Breast epithelium (tissue), 4 donors: ENCODE measurements around the gene MAPRE3. TPM values are rescaled to one million over a fixed set of nuclear protein-coding genes. Genes with fewer than 3 reads are reported as not detected.

Experiments
- DNase-seq, 2 donors: peaks; one replicate each; pipeline ENCODE4 v3.0.0-alpha.2; 2019; ENCODE audit warnings: low spot score in 2 of 2
- H3K27ac ChIP-seq, 2 donors: fragments of 200-600 bp; sonication (generic) in 1 of 2; one replicate each; pipeline ENCODE4 v1.5.1; 2016 to 2019; ENCODE audit warnings: mild to moderate bottlenecking in 1 of 2
- H3K27me3 ChIP-seq, 2 donors: fragments of 200-600 bp; sonication (generic) in 1 of 2; one replicate each; pipeline versions ENCODE4 v1.5.1 to v1.6.0; 2017 to 2019; ENCODE audit warnings: control low read depth in 1 of 2, mild to moderate bottlenecking in 1 of 2
- H3K36me3 ChIP-seq: fragments of 200-600 bp; one replicate; pipeline ENCODE4 v1.5.1; 2019
- H3K4me1 ChIP-seq, 2 donors: fragments of 200-600 bp; sonication (generic); one replicate each; pipeline ENCODE4 v1.5.1; 2016 to 2019; ENCODE audit warnings: control low read depth in 1 of 2
- H3K4me3 ChIP-seq, 3 donors: fragments of 200-600 bp; sonication (generic); 1 replicate in 2 of 3; 2 replicates in 1 of 3; pipeline ENCODE4 v1.5.1; 2016 to 2019; ENCODE audit warnings: mild to moderate bottlenecking in 3 of 3, moderate library complexity in 2 of 3
- H3K9me3 ChIP-seq, 2 donors: fragments of 200-600 bp; sonication (generic) in 1 of 2; one replicate each; pipeline ENCODE4 v1.5.1; 2016 to 2019; ENCODE audit warnings: control low read depth in 1 of 2
- CTCF ChIP-seq, 3 donors: fragments of 450-650 bp; IDR thresholded peaks; one replicate each; pipeline ENCODE4 v1.5.1; 2016 to 2017; ENCODE audit warnings: antibody characterized with exemption in 3 of 3, mild to moderate bottlenecking in 3 of 3, moderate library complexity in 3 of 3
- POLR2A ChIP-seq: fragments of 450-650 bp; IDR thresholded peaks from one replicate; pipeline ENCODE4 v1.6.1; 2016; ENCODE audit warnings: antibody characterized with exemption, mild to moderate bottlenecking, moderate library complexity
- POLR2AphosphoS5 ChIP-seq, 3 donors: sonication (generic); formaldehyde crosslinking; IDR thresholded peaks; one replicate each; pipeline ENCODE4 v1.6.1; 2017; ENCODE audit warnings: antibody characterized with exemption in 3 of 3
- intact Hi-C: fragments of 100-400 bp; cut with DNase I; formaldehyde crosslinking; loops from one replicate; pipeline ENCODE4 v1.15.1; 2023; ENCODE audit warnings: low total_unique reads
- total RNA-seq, 3 donors: library from RNA; depleted of rRNA; stranded (reverse); fragments of >200 nt; gene quantifications; one replicate each; pipeline ENCODE4 v1.1.0, GENCODE V29; 2016

The MAPRE3 gene
- total RNA-seq, 3 donors from 2014 or later: 10.6 to 21.3 (median 19.9) TPM

DNA sequence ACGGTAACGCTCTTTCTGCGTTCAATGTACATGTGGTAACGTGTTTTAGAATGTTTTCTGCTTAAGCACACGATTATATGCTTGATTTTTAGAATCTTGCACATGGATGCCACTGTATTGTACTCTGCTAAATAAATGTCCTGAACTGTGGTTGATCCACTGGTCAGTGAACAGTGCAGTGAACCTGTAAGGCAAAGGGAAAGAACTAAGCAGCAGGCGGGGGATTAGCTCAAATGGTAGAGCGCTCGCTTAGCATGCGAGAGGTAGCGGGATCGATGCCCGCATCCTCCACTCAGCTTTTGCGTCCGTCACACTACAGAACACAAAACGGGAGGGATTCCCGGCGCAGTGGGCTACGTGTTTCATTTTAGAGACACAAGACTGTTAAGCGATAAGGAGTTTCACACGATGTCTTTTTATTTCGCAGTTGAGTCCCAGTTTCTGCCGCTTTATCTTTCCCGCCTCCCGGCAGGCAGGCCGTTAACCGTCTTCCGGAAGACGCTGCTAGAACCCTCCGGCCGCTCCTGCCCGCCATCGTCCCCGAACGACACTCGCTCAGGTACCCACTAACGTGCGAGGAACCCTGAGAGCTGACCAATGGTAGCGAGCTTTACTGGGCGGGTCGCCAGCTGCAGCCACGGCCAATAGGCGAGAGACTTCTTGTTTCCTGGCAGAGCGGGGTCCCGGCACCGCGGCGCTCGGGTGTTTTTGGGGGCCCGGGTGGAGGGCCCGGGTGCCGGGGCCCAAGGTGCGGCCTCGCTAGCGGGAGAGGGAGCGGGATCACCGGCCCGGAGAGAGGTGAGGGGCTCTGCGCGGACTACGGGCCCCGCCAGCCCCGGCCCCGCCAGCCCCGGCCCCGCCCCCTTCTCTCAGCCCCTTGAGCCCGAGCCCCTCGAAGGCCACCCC, 80.8 kb downstream of the MAPRE3 start, which contains the start of gene AGBL5:
TSS of gene AGBL5 (plus strand) at position 673 of the 906 bp plus-strand sequence. CDS start 1,291 bp downstream, outside the sequence.
- peak; percentile 96 to 97 for DNase-seq
- Histone ChIP-seq H3K36me3 (no peaks in the 10 kb centered on the region), H3K4me3 (peak within 1 kb of the TSS; percentile 82 to 97 (median 97)), H3K9me3 (no peaks in the 10 kb centered on the region), H3K27ac (peak within 1 kb of the TSS; percentile 93 to 96), H3K27me3 (no peaks in the 10 kb centered on the region), H3K4me1 (no peaks in the 10 kb centered on the region)
- intact Hi-C loops: loop anchor here (5.0 kb wide), 1 partner anchor 706 kb away; no protein-coding TSS in a partner anchor
- TF ChIP-seq CTCF (IDR thresholded peaks at IDR 0.05) (no peak), POLR2AphosphoS5 (IDR thresholded peaks at IDR 0.05) (peak; percentile 63 to 81 (median 76)), POLR2A (peak; percentile 54)

DNA sequence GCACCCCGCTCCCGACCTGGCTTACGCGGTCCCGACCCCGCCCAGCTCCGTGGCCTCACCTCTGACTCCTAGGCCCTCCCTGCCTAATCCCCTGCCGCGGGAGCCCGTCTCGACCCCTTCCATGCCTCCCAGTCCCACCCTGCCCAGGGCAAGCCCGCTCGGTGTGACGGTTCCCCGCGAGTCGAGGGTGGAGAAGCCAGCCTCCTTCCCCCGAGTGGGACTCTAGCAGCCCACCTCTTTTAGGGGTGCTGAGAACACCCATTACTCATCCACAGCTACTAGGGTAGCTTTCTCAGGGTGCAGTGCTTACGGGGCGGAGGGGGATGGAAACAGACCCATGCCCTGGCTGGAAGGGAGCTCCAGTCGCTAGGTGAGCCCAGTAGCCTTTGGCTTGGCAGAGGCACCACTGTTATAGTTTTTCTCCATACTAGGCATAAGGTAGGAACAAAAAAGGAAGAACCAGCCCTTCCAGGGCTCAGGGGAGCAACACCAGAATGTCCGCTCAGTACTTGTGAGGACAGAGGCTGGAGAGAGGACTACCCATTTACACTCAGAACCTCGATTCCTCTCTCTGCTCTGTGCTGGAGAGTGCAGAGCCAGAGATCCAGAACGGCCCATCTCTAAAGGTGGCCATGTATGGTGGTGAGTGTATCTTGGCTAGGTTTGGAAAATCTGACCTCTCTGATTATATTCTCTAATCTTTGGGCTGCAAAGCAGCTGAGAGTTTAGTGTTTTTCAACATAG, 81.6 kb downstream of the MAPRE3 start:
- intact Hi-C loops: loop anchor here (5.0 kb wide), 1 partner anchor 705 kb away; no protein-coding TSS in a partner anchor

GRCh38 chr2:27053321-27053720, 82.9 kb downstream of the MAPRE3 start:
- intact Hi-C loops: loop anchor here (5.0 kb wide), 1 partner anchor 704 kb away; no protein-coding TSS in a partner anchor
- Histone ChIP-seq H3K27ac (no peak overlapping the region), H3K4me3 (no peak overlapping the region), H3K9me3 (no peaks in the 10 kb centered on the region), H3K27me3 (no peaks in the 10 kb centered on the region), H3K4me1 (no peaks in the 10 kb centered on the region), H3K36me3 (no peaks in the 10 kb centered on the region)
- TF ChIP-seq CTCF (IDR thresholded peaks at IDR 0.05) (no peak), POLR2A (no peak), POLR2AphosphoS5 (IDR thresholded peaks at IDR 0.05) (no peak)
- DNase-seq: no peak

More for the DNA sequence above, 81.6 kb downstream of the MAPRE3 start:
- no peak for TF ChIP-seq POLR2AphosphoS5 (IDR thresholded peaks at IDR 0.05)
- TF ChIP-seq POLR2A: no peak
- no peak for TF ChIP-seq CTCF (IDR thresholded peaks at IDR 0.05)
- Histone ChIP-seq H3K27me3 (no peaks in the 10 kb centered on the region), H3K4me3 (peak overlapping the region; percentile 82 to 97 (median 97)), H3K4me1 (no peaks in the 10 kb centered on the region), H3K36me3 (no peaks in the 10 kb centered on the region), H3K9me3 (no peaks in the 10 kb centered on the region), H3K27ac (peak overlapping the region; percentile 93 to 96)
- DNase-seq: no peak

DNA sequence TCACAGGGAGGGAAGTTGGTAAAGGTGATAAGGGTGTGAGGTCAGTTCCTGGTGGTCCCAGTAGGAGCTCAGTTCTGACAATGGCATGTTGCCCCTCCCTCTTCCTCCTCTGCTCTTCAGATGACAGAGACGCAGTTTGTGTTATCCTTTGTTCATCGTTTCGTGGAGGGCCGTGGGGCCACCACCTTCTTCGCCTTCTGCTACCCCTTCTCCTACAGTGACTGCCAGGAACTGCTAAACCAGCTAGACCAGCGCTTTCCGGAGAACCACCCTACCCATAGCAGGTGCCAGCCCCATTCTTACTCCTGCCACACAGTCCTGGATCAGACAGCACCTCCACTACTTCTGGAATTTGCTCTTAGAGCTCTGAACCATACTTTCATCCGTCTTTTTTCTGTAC, 83.3 kb downstream of the MAPRE3 start:
- H3K36me3 ChIP-seq: no peaks in the 10 kb centered on the region
- intact Hi-C loops: loop anchor here (5.0 kb wide), 1 partner anchor 704 kb away; no protein-coding TSS in a partner anchor

More for the DNA sequence above, 83.3 kb downstream of the MAPRE3 start:
- no peaks in the 10 kb centered on the region for H3K4me1 ChIP-seq
- no peaks in the 10 kb centered on the region for H3K9me3 ChIP-seq
- H3K27me3 ChIP-seq: no peaks in the 10 kb centered on the region
- no peak overlapping the region for H3K27ac ChIP-seq
- no peak for DNase-seq
- H3K4me3 ChIP-seq: no peak overlapping the region
- TF ChIP-seq POLR2AphosphoS5 (IDR thresholded peaks at IDR 0.05) (no peak), POLR2A (no peak), CTCF (IDR thresholded peaks at IDR 0.05) (no peak)
